Activated T-helper 1 cell treated with anti-CD3 and anti-CD28 coated beads, Interleukin-12 subunit alpha, Interleukin-12 subunit beta, Interleukin-2, Interleukin-4 antibody, amounts not matched to agents 30 ng/mL and 10 ng/mL and 1 ng/mL, durations not matched to agents 14 hours and 24 hours and 36 hours (primary cell): ENCODE data around the gene SAMD10. TPM values are rescaled to one million over a fixed set of nuclear protein-coding genes. Genes with fewer than 3 reads are reported as not detected.

Experiments used
- DNase-seq: peaks from one replicate; pipeline ENCODE4 v3.0.0; 2021; ENCODE audit warnings: low spot score
- H3K27ac Mint-ChIP-seq: one replicate; pipeline ENCODE4 v1.8.0; 2021; ENCODE audit warnings: mild to moderate bottlenecking, mixed read lengths
- H3K27me3 Mint-ChIP-seq: one replicate; pipeline ENCODE4 v1.8.0; 2022; ENCODE audit warnings: mild to moderate bottlenecking, moderate library complexity, mixed read lengths; ENCODE audit not compliant: insufficient read depth
- H3K36me3 Mint-ChIP-seq: one replicate; pipeline ENCODE4 v1.8.0; 2021; ENCODE audit warnings: low read depth, mixed read lengths
- H3K4me1 Mint-ChIP-seq: one replicate; pipeline ENCODE4 v1.8.0; 2021; ENCODE audit warnings: low read depth, mixed read lengths
- H3K4me3 Mint-ChIP-seq: one replicate; pipeline ENCODE4 v1.8.0; 2021; ENCODE audit warnings: mild to moderate bottlenecking, moderate library complexity, mixed read lengths
- H3K9me3 Mint-ChIP-seq: one replicate; pipeline ENCODE4 v1.8.0; 2021; ENCODE audit warnings: mixed read lengths
- intact Hi-C: fragments of 100-400 bp; cut with micrococcal nuclease; formaldehyde crosslinking; loops from one replicate; pipeline ENCODE4 v1.15.1; 2024
- total RNA-seq: library from RNA; stranded (reverse); gene quantifications from 2 replicates; pipeline ENCODE4 v1.2.3, GENCODE V29; 2022

Gene SAMD10
- total RNA-seq, 1 donor from 2014 or later = 34.9 TPM

DNA sequence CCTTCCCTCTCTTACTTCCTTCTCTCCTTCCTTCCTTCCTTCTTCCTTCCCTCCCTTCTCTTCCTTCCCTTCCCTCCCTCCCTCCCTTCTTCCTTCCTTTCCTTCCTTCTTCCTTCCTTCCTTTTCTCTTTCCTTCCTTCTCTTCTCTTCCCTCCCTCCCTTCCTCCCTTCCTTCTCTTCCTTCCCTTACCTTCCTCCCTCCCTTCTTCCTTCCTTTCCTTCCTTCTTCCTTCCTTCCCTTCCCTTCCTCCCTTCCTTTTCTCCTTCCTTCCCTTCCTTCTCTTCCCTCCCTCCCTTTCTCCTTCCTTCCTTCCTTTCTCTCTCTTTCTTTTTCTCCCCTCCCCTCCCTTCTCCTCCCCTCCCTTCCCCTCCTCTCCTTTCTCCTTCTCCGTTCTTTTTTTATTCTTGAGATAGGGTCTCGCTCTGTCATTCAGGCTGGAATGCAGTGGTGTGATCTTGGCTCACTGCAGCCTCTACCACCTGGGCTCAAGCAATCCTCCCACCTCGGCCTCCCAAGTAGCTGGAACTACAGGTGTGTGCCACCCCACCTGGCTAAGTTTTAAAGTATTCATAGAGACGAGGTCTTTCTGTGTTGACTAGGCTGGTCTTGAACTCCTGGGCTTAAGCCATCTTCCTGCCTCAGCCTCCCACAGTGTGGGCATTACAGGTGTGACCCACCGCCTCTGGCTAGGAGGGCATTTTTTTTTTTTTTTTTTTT is 8.6 kb downstream of the SAMD10 start:
- intact Hi-C loops = loop anchor here (5.0 to 10.0 kb wide), 2 partner anchors 184 to 236 kb away; partner anchors contain the start of genes LIME1 and SLC2A4RG
- H3K9me3 Mint-ChIP-seq = no peaks in the 10 kb centered on the region
- H3K27ac Mint-ChIP-seq = peak overlapping the region; percentile 44
- peaks cover 24% of the 10 kb centered on the region for H3K4me1 Mint-ChIP-seq
- peak overlapping the region; percentile 76 for H3K4me3 Mint-ChIP-seq
- peaks cover 2% of the 10 kb centered on the region for H3K27me3 Mint-ChIP-seq
- DNase-seq = no peak
- peaks cover 22% of the 10 kb centered on the region for H3K36me3 Mint-ChIP-seq

DNA sequence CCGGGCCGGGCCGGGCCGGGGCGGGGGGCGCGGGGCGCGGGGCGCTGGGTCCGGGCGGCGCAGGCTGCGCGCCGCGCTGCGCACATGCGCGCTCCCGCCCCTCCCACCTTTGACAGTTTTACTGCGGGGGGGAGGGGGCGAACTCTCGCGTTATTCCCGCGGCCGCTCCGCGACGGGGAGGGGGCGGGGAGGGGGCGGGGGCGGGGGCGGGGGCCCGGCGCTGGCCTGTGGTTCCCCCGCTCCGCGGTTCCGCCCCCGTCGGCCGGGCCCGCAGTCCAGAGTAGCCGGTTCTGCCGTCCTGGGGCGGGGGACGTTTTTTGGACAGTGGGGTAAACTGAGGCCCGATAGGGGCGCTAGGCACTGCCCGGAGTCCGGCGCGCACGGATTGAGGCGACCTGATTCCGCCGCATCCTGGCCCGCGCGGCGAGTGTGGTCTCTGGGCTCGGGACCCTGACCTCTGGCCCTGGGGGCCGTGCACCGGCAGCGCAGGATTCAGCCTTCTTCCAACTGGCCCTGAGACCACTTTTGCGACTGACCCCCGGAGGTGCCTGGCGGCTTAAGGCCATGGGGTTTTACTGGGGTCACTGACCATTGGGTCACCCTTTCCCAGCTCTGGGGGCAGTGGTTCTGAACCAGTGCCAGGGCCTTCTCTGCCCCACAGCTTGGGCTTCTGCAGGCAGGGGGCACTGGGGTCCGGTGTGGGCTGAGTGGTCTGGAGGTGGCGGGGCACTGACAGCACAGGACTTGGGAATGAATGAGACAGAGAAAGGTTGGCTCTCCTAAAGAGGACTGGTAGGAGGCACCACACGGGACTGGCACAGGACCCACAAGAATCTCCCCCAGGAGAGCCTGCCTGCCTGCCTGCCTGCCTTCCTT is 9.4 kb downstream of the SAMD10 start, which contains the start of gene ZNF512B:
Gene ZNF512B, minus strand, starts transcription at position 93 of the 876 bp plus-strand sequence. CDS start 1,980 bp downstream, outside the sequence.
- Mint-ChIP-seq H3K4me3 (peak within 1 kb of the TSS; percentile 88), H3K9me3 (no peaks in the 10 kb centered on the region), H3K36me3 (peaks cover 20% of the 10 kb centered on the region), H3K27me3 (peaks cover 2% of the 10 kb centered on the region), H3K4me1 (peaks cover 23% of the 10 kb centered on the region), H3K27ac (peak within 1 kb of the TSS; percentile 82)
- DNase-seq = peak; percentile 54
- intact Hi-C loops = loop anchor here (1.0 to 10.0 kb wide), 4 partner anchors 8 to 235 kb away; partner anchors contain the start of genes LIME1 and SLC2A4RG

GRCh38 chr20:63968928-63969760 is 10.3 kb downstream of the SAMD10 start:
- H3K4me1 Mint-ChIP-seq = peaks cover 16% of the 10 kb centered on the region
- no peak for DNase-seq
- intact Hi-C loops = loop anchor here (1.0 kb wide), 2 partner anchors 9 to 12 kb away; no protein-coding TSS in a partner anchor
- peaks cover 17% of the 10 kb centered on the region for H3K36me3 Mint-ChIP-seq
- H3K27me3 Mint-ChIP-seq = peaks cover 2% of the 10 kb centered on the region
- H3K4me3 Mint-ChIP-seq = peak overlapping the region; percentile 88
- H3K27ac Mint-ChIP-seq = peak overlapping the region; percentile 82
- no peaks in the 10 kb centered on the region for H3K9me3 Mint-ChIP-seq

- intact Hi-C loops = no loop called here
- Mint-ChIP-seq H3K9me3 (no peaks in the 10 kb centered on the region), H3K27ac (peak overlapping the region; percentile 82), H3K36me3 (peaks cover 10% of the 10 kb centered on the region), H3K4me3 (peak overlapping the region; percentile 88), H3K27me3 (peaks cover 2% of the 10 kb centered on the region), H3K4me1 (peaks cover 8% of the 10 kb centered on the region)
- DNase-seq = no peak
These were observed 11.1 kb downstream of the SAMD10 start for GRCh38 chr20:63968136-63968927.

GRCh38 chr20:63967330-63968135 is 11.9 kb downstream of the SAMD10 start:
- no peaks in the 10 kb centered on the region for H3K9me3 Mint-ChIP-seq
- peaks cover 8% of the 10 kb centered on the region for H3K4me1 Mint-ChIP-seq
- no peak for DNase-seq
- H3K4me3 Mint-ChIP-seq = no peak overlapping the region
- H3K36me3 Mint-ChIP-seq = peaks cover 13% of the 10 kb centered on the region
- intact Hi-C loops = no loop called here
- no peak overlapping the region for H3K27ac Mint-ChIP-seq
- H3K27me3 Mint-ChIP-seq = peaks cover 2% of the 10 kb centered on the region

GRCh38 chr20:63966944-63967322 is 12.5 kb downstream of the SAMD10 start:
- DNase-seq = no peak
- peaks cover 13% of the 10 kb centered on the region for H3K36me3 Mint-ChIP-seq
- H3K27ac Mint-ChIP-seq = no peak overlapping the region
- H3K9me3 Mint-ChIP-seq = no peaks in the 10 kb centered on the region
- peaks cover 8% of the 10 kb centered on the region for H3K4me1 Mint-ChIP-seq
- intact Hi-C loops = no loop called here
- H3K27me3 Mint-ChIP-seq = peaks cover 2% of the 10 kb centered on the region
- no peak overlapping the region for H3K4me3 Mint-ChIP-seq

DNA sequence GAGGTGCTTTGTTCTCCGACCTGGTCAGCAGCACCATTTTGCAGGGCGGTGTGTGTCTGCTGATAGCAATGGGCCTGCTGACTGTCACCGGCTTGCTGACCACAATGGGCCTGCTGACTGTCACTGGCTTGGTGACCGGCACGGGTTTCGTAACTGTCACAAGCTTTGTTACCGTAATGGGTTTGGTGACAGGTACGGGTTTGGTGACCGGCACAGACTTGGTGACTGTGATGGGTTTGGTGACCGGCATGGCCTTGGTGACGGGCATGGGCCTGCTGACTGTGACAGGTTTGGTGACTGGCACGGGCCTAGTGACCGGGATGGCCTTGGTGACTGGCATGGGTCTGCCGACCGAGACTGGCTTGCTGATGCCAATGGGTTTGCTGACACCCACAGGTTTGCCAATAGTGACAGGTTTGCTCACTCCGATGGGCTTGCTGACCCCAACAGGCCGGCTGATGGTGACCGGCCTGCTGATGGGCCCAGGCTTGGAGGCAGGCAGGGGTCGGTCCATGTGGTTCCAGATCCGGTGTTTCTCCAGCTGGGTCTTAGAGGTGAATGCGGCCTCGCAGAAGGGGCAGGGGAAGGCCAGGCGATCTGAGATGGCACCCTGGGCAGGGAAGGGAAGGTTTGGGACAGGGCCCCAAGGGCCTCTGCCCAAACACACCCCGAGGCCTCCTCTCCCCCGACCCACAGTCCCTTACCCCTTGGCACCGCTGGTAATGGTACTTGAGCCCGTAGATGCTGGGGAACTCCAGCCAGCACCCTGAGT is 13.1 kb downstream of the SAMD10 start:
- H3K9me3 Mint-ChIP-seq = no peaks in the 10 kb centered on the region
- intact Hi-C loops = no loop called here
- no peak for DNase-seq

GRCh38 chr20:63964412-63964811 is 15.0 kb downstream of the SAMD10 start:
- Mint-ChIP-seq H3K36me3 (peaks cover 17% of the 10 kb centered on the region), H3K27ac (no peak overlapping the region), H3K4me1 (peaks cover 8% of the 10 kb centered on the region), H3K27me3 (no peaks in the 10 kb centered on the region), H3K4me3 (no peak overlapping the region), H3K9me3 (no peaks in the 10 kb centered on the region)
- no peak for DNase-seq
- intact Hi-C loops = no loop called here

More for the DNA sequence above, 13.1 kb downstream of the SAMD10 start:
- H3K27me3 Mint-ChIP-seq = peaks cover 2% of the 10 kb centered on the region
- peak overlapping the region; percentile 29 for H3K27ac Mint-ChIP-seq
- no peak overlapping the region for H3K4me3 Mint-ChIP-seq
- H3K4me1 Mint-ChIP-seq = peaks cover 8% of the 10 kb centered on the region
- peaks cover 16% of the 10 kb centered on the region for H3K36me3 Mint-ChIP-seq

DNA sequence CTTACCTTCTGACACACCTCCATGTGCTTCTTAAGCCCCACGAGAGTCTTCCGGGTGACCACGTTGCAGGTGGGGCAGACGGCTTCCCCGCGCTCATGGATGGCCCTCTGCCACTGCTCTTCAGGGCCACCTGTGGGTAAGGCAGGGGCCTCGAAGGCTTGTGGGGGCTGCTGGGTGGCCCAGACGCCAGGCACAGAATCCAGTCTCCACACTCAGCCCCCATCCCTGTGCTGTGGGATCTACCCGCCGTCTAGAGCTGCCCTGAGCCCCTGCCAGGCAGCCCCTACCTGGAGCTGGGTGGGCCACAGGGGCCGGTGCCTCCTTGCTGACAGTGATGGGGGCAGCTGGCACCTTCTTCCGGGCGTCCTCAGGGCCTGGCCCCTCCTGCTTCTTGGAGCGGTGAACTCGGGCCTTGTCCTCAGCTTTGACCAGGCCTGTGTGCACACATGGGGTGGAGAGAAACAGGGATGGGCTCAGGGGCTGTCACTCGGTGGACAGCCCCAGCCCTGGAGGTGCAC is 15.6 kb downstream of the SAMD10 start:
- Mint-ChIP-seq H3K36me3 (peaks cover 17% of the 10 kb centered on the region), H3K9me3 (no peaks in the 10 kb centered on the region), H3K27ac (no peak overlapping the region), H3K4me1 (peaks cover 6% of the 10 kb centered on the region), H3K27me3 (no peaks in the 10 kb centered on the region), H3K4me3 (no peak overlapping the region)
- intact Hi-C loops = no loop called here
- no peak for DNase-seq

GRCh38 chr20:63963348-63963741 is 16.1 kb downstream of the SAMD10 start:
- Mint-ChIP-seq H3K9me3 (no peaks in the 10 kb centered on the region), H3K27me3 (no peaks in the 10 kb centered on the region), H3K4me3 (no peak overlapping the region), H3K4me1 (peaks cover 1% of the 10 kb centered on the region), H3K36me3 (peaks cover 17% of the 10 kb centered on the region), H3K27ac (no peak overlapping the region)
- intact Hi-C loops = no loop called here
- no peak for DNase-seq
